ENCODE measurements around the gene SIK1.

Gene SIK1

GRCh38 chr21:43370091-43370658 lies 56.8 kb downstream of the SIK1 start:
- H3K27ac ChIP-seq, result no peak overlapping the region
- DNase-seq (ENCODE audit: low read depth, low spot score), result no peak

- no peak overlapping the region for H3K27ac ChIP-seq
These were observed 57.3 kb downstream of the SIK1 start for GRCh38 chr21:43369596-43370090.

GRCh38 chr21:43369124-43369523 lies 57.8 kb downstream of the SIK1 start:
- H3K27ac ChIP-seq, result no peak overlapping the region
- DNase-seq (ENCODE audit: low read depth, low spot score), result no peak

More at GRCh38 chr21:43369596-43370090, 57.3 kb downstream of the SIK1 start:
- no peak for DNase-seq (ENCODE audit: low read depth, low spot score)

- no peak for DNase-seq (ENCODE audit: low read depth, low spot score)
- H3K27ac ChIP-seq, result no peak overlapping the region
These were observed 58.2 kb downstream of the SIK1 start for GRCh38 chr21:43368685-43369084.

GRCh38 chr21:43367859-43368258 lies 59.1 kb downstream of the SIK1 start:
- H3K27ac ChIP-seq, result no peak overlapping the region
- no peak for DNase-seq (ENCODE audit: low read depth, low spot score)

- H3K27ac ChIP-seq, result no peak overlapping the region
- no peak for DNase-seq (ENCODE audit: low read depth, low spot score)
These were observed 59.6 kb downstream of the SIK1 start for GRCh38 chr21:43367296-43367695.

GRCh38 chr21:43366656-43367055 lies 60.3 kb downstream of the SIK1 start:
- DNase-seq (ENCODE audit: low read depth, low spot score), result no peak
- H3K27ac ChIP-seq, result no peak overlapping the region

- no peak overlapping the region for H3K27ac ChIP-seq
These were observed 61.1 kb downstream of the SIK1 start for GRCh38 chr21:43365611-43366426.

GRCh38 chr21:43364851-43365424 lies 62.0 kb downstream of the SIK1 start:
- DNase-seq (ENCODE audit: low read depth, low spot score), result no peak
- no peak overlapping the region for H3K27ac ChIP-seq

More at GRCh38 chr21:43365611-43366426, 61.1 kb downstream of the SIK1 start:
- no peak for DNase-seq (ENCODE audit: low read depth, low spot score)
